SW480 (cell line): Measurements from ENCODE around the gene ERP44.

Experiments
- DNase-seq: peaks from one replicate; pipeline ENCODE4 v3.0.0-alpha.2; 2016; ENCODE audit warnings: low spot score

ERP44 gene

DNA sequence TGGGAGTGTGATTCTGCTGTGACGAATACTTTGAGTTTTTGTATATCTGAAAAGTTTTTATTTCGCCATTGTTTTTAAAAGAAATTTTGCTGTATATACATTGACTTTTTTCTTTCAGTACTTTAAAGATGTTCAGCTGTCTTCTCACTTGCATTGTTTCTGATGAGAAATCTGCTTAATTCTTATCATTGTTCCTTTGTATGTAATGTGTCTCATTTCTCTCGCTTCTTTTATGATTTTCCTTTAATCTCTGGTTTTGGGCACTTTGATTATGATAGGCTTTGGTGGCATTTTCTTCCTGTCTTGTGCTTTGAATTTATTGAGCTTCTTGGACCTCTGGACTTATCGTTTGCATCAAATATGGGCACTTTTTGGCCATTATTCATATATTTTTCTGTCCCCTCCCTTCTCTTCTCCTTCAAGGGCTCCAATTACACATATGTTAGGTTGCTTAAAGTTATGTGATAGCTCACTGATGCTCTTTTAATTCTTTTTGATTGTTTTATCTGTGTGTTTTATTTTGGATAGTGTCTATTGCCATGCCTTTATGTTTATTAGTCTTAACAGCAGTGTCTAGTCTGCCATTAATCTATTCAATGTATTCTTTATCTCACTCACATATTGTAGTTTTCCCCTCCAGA lies 161.7 kb downstream of the ERP44 start:
- DNase-seq = no peak

DNA sequence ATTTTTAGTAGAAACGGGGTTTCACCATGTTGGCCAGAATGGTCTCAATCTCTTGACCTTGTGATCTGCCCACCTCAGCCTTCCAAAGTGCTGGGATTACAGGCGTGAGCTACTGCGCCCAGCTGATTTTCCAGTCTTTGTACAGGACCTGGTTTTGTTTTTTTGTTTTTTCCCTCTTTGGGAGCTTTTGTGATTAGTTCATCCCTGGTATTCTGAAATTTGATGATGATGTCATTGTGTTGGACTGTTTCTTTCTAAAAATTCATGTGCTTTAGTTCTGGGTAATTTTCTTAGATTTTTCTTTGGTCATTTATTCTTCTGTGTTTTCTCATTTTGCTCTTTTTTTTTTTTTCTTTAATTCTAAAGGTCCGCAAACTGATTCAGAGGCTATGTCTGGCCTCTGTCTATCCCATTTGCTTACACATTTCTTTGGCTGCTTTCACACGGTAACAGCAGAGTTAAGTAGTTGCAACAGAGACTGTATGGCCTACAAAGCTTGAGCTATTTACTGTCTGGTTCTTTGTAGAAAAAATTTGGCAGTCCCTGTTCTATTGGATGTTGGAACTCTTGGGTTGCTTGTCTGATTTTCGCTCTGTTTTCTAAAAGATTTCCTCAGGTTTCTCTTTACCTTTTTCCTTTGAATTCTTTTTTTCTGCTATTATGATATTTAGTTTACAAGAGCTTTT lies 167.5 kb downstream of the ERP44 start:
- no peak for DNase-seq

DNA sequence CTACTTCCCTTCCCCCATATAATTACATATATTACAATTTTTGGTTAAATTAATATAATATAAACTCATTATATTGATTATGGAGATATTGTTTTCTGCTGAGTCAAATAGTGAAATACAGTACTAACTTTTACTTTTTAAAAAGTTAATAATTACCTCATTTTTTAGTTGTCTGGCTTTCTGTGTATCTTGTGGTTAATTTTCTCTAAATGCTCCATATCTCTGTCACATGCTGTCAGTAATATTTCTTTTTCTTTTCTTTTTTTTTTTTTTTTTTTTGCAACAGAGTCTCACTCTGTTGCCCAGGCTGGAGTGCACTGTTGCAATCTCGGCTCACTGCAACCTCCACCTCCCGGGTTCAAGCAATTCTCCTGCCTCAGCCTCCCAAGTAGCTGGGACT lies 169.1 kb downstream of the ERP44 start:
- DNase-seq = no peak
